GM19463 (cell line): ENCODE measurements around the gene TGFB3.
A peak's percentile ranks its signal among the peaks of the same experiment; 100 is the strongest.
"Not testable (repeated sequence)": the region's sequence is repeated elsewhere in the genome, so short reads cannot be mapped to it uniquely, and the experiment has no call there.

Experiments
- ATAC-seq: cut with Tn5 transposase; IDR thresholded peaks from one replicate; pipeline ENCODE4 v1.9.1; 2021; ENCODE audit warnings: mild to moderate bottlenecking, moderate library complexity; ENCODE audit not compliant: unreplicated experiment

TGFB3 gene

DNA sequence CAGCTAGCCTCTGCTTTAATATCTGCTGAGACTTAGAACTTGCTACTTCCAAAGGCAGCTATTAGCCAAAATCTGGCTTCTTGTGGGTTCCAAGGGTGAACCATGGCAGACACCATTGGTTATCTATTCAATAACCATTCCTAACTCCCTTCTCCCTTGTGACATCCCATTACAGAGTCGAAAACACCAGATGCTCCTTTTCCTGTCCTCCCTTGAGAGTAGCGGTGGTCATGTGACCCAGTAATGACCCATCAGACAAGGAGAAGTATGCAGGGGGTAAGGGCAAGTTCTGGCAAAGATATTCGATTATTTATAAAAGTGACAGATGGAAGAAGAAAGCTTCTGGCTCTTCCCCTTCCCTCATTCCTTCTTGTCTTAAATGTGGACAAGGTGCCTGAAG, 20.1 kb downstream of the TGFB3 start:
- no peak for ATAC-seq

- ATAC-seq, result peak; percentile 73
Measured at GRCh38 chr14:75960231-75960630, 21.6 kb downstream of the TGFB3 start.

DNA sequence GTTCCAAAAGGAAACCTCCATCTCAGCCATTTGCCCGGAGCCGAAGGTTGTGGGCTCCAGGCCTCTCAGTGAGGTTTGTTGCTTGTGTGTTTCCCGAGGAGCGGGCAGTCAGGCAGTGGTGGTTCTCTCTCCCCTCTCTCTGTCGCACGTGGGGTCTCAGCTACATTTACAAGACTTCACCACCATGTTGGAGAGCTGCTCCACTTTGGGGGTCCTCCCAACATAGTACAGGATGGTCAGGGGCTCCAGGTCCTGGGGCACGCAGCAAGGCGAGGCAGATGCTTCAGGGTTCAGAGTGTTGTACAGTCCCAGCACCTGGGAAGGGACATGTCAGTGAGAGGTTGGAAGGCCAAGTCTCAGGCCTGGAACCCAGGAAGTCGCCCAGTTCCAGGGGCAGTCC, 22.8 kb downstream of the TGFB3 start:
- ATAC-seq, result no peak

- no peak for ATAC-seq
Measured at GRCh38 chr14:75952489-75952888, 29.3 kb downstream of the TGFB3 start.

DNA sequence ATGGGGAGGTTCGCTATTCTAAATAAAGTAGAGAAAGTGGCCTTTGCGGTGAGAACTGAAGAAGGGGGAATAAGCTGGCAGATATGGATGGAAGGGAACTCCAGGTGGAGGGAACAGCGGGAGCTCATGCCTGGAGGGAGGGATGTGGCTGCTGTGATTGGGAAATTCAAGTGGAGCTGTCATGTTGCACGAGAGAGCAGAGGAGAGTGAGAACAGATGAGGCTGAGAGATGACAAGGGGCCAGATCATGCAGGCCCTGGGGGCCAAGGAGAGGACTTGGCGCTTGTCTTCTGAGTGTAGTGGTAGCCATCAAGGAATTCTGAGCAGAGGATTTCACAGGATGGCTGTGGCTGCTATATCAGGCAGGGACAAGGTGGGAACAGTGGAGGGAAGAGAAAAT, 35.0 kb downstream of the TGFB3 start:
- ATAC-seq, result no peak

- ATAC-seq, result no peak
Measured at GRCh38 chr14:75944607-75945241, 37.1 kb downstream of the TGFB3 start.

DNA sequence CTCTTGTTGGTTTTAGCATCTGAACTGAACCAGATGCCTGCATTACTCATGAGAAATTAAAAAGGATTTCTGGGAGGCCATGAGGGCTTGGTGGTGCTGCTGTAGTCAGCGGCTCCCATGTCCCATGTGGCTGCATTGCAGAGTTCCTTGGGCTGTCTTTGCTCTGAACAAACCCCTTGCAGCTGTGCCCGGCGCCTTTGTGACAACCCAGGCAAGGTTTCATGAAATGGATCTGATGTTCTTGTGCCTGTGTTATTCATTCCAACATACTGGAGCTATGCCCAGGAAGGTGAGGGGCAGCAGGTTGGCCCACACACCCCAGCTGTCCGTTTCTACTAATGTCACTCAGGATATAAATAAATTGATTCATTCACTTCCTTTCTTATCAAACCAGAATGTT, 40.8 kb downstream of the TGFB3 start:
- ATAC-seq, result no peak

- no peak for ATAC-seq
Measured at GRCh38 chr14:75939200-75939599, 42.6 kb downstream of the TGFB3 start.

DNA sequence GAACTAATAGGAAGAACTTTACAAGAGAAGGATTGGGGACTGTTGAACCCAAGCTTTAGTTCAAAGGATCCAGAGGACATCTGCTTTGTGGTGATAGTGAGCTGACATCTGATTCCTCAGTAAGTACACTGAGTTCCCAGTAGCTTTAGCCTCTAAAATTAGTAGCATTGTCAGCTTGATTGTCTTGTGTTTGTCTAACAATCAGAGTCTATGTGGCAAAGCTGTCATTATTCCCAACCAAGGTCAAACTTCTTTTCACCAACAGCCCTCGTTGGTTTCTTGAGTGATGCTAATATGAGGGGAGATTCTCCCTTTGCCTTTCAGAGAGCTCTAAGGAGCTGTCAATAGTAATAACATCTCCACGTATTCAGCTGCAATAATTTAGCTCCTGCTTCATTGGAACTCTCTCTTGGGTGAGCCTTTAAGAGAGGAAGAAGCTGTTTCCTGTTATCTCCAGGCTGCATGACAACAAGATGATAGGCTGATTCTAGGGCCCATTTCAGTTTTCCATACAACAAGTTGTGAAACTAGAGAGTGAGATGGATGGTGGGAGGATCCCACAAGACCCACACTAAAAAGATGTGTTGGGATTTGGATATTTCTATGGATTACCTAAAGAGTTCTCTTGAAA, 46.7 kb downstream of the TGFB3 start:
- ATAC-seq, result no peak

DNA sequence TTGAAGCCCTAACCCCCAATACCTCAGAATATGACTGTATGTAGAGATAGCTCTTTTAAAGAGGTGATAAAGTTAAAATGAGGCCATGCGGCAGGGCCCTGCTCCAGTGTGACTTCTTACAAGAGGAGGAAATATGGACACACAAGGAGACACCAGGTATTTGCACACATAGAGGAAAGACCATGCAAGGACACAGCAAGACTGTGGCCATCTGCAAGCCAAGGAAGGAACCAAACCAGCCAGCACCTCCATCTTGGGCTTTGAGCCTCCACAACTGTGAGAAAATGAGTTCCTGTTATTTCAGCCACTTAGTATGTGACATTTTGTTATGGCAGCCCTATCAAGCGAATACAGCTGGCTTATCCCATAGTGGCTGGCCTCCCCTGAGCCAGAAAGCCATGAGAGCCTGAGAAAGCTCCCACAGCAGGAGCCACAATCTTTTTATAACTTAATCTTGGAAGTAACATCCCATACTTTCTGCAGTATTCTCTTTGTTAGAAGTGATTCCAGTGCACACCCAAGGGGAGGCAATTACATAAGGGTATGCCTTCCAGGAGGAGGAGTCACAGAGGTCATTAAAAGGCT, 48.0 kb downstream of the TGFB3 start:
- no peak for ATAC-seq

GRCh38 chr14:75928690-75929181, 53.1 kb downstream of the TGFB3 start:
- ATAC-seq, result no peak

- no peak for ATAC-seq
Measured at GRCh38 chr14:75927564-75928087, 54.2 kb downstream of the TGFB3 start.

GRCh38 chr14:75926431-75927115, 55.2 kb downstream of the TGFB3 start:
- ATAC-seq, result no peak

GRCh38 chr14:75925141-75925840, 56.5 kb downstream of the TGFB3 start:
- ATAC-seq, result not testable (repeated sequence)

- not testable (repeated sequence) for ATAC-seq
Measured at GRCh38 chr14:75920421-75920820, 61.4 kb downstream of the TGFB3 start.

- ATAC-seq, result no peak
Measured at GRCh38 chr14:75917946-75918335, 63.9 kb downstream of the TGFB3 start.

DNA sequence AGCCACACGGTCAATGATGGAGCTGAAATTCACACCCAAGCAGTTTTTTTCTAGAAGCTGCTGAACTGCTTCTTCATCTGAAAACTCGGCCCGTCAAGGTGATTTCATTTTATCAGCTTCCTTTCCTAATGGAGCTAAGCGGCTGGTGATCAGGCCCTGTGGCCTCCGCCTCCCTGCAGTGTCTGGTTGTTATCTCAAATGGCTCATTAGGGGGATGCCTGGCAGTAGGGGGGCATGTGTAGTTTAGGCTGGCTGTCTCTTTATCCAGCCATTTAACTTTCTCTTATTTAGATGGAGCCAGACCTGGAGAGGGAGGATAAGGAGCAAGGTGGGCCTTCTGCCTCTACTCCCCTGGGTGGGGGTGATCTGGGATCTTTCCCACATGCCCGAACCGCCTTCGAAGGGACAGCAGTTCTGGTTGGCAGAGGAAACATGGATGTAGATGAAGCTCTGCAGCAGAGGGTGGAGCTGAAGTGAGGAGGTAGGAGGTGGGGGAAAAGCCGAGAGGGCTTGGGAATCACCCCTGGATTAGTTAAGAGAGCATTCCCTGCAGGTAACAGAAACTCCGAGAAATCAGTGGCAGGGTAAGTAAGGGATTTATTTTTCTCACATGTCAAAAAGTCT, 64.4 kb downstream of the TGFB3 start:
- ATAC-seq, result no peak

GRCh38 chr14:75915045-75915444, 66.8 kb downstream of the TGFB3 start:
- no peak for ATAC-seq

DNA sequence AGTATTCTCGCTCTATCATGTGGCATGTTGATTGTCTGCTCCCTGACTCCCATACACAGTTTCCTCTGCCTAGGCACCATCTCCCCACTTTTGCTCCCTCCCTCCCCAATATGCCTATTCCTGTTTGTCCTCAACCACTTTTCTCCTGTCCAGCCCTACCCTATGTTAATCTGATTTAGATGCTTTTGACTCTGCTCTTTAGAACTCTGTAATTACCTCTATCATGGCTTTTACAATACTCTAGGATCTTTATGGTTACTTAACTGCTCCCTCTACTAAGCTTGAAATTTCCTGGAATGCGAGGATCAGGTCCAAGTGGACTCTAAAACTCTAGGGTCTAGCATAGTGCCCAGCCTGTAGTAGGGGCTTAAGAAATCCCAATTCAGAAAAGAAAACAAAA, 68.6 kb downstream of the TGFB3 start:
- no peak for ATAC-seq

- ATAC-seq, result no peak
Measured at GRCh38 chr14:75911883-75912282, 69.9 kb downstream of the TGFB3 start.
